Fibroblast of skin of left biceps (primary cell): Measurements from ENCODE around the gene IFI27L2.

Experiments used
- DNase-seq, 2 experiments: peaks; one replicate each; pipeline ENCODE4 v3.0.0-alpha.2; 2013; ENCODE audit warnings: low read depth in 2 of 2

Gene IFI27L2

DNA sequence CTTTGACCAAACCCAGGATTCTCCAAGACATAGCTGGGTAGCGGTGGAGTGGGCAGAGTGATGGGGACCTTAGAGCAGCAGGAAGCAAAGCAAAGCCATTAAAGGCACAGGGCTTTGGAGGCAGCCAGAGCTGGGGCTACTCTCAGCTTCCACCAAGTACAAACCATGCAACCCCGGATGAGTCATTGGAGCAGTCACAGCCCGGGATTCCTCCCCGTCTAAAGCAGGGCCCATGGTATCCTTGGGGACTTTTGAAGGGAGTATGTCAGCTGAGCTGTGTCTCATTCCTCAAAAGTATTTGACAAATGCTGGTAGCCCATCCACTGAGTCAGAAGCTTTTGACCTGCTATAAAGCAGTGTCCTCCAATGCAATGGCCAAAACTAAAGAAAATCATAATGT lies 28.6 kb downstream of the IFI27L2 start:
- DNase-seq: peak; percentile 33 to 36

DNA sequence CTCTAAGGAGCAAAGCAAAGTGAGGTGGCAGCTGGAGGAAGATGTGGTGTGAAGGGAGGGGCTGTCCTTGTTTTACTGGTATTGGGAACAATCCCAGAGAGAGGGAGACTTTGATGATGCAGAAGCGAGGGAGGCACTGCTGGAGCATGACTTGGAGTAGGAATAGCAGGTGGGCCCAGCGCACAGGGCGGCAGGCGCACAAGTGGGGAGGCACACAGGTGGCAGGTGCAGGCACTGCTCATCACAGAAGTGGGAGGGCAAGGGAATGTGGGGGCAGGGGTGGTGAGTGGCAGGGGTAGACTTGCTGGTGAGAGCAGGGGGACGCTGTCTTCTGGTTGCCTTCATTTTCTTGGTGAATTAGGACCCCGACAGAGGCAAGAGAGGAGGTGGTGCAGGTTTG lies 30.4 kb downstream of the IFI27L2 start:
- no peak for DNase-seq

DNA sequence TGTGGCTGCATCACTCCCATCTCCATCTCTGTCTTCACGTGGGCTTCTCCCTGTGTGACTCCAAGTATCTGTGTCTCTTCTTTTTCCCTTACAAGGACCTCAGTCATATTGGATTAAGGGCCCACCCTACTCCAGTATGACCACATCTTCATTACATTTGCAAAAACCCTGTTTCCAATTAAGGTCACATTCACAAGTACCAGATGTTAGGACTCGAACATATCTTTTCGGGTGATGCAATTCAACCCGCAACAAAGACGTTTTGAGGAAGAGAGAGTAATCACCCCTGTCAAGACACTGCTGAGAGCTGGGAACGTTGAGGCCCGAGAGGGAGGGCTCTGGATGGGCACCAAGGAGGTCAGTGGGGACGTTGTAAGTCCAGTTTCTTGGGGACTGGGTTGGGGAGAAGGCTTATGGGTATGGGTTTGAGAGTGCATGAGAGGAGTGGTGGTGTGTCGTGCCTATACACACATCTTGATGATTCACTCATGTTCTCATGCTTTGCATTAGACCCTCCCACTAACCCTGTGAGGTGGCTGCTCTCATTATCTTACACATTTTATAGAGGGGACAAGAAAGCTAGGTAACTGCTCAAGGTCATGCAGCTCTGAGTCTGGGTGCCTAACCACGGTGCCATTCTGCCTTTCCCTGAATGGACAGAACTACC lies 30.9 kb downstream of the IFI27L2 start:
- DNase-seq: peak; percentile 85 to 86

GRCh38 chr14:94097091-94097490 lies 32.3 kb downstream of the IFI27L2 start:
- DNase-seq: no peak

DNA sequence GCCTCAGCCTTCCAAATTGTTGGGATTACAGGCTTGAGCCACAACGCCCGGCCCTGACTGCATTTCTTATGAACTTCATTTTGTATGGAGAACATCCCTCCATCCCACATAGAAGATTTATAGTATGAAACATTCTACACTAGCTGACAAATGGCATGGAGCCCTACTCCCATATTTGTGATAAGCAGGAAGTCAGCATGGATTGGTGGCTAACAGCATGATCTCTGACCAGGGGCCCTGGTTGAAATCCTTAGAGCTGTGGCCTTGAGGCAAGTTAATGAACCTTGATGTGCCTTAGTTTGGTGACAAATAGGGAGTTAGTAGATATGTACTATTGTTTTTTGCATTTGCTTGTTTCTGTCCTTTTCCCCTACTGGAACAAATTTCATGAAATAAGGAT lies 36.0 kb downstream of the IFI27L2 start:
- no peak for DNase-seq

DNA sequence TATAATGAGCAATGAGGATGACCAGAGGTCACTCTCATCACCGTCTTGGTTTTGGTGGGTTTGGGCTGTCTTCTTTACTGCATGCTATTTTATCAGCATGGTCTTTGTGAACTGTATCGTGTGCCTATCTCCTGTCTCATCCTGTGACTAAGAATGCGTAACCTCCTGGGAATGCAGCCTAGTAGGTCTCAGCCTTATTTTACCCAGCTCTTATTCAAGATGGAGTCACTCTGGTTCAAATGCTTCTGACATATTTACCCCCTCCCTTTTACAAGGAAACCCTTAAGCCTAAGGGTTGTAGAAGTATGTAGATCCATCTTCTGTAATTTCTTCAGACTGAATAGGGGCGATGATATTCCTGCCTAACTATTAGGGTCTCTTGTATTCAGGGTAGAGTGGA lies 39.9 kb downstream of the IFI27L2 start:
- no peak for DNase-seq

- no peak for DNase-seq
Observed at GRCh38 chr14:94088516-94088915, 40.9 kb downstream of the IFI27L2 start.

- no peak for DNase-seq
Observed at GRCh38 chr14:94087891-94088290, 41.5 kb downstream of the IFI27L2 start.

DNA sequence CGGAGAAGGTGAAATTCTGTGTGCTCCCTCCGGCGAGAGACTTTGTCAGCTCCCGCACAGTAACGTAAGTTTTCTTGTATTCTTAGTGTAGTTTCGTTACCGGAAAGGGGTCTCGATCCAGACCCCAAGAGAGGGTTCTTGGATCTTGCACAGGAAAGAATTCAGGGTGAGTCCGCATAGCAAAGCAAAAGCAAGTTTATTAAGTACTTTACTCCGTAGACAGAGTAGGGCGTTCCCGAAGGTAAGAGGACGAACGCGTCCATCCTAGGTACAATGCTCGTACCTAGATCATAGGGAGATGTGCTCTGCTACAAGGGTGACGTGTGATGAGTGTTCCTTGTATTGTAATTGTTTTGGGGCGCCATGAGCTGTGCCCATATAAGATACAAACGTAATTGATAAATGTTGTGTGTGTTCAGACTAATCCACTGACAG lies 48.0 kb downstream of the IFI27L2 start:
- DNase-seq: no peak

DNA sequence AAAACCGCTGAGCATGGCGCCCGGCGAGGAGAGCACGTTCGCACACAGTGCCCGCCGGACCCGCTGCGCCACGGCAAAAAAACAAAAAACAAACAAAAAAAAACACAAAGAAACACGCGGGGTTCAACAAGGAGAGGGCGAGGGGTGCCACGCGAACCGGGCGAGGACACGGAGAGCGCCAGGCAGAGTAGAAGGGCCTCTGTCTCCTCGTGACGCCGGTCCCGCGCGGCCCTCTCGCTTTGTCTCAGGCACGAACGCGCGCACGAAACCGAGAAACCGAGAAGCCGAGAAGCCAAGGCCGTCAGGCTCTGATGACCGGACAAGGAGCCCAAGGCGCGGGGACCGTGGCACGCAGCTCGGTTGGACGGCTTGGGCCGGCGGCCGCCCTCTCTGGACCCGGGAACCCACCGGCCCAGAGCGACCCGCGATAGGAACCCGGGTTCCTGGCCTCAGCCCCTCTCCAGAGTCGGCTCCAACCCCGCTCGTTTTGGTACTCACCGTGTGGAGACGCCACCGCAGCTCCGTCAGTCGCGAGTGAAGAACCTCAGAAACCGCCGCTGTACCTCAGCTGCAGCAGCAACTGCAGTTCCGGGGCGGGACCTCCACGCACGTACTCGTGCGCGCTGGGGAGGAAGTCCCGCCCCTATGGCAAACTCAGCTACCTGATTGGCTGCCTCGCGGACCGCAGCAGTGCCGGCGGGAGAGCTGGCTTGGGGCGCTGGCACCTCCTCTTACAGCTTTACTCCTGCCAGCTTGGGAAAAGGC lies 48.6 kb downstream of the IFI27L2 start, which contains the start of the genes DDX24 and IFI27L1:
Gene DDX24 (minus strand): TSS at position 582 of the 765 bp plus-strand sequence. CDS start 1,460 bp downstream, outside the sequence.
Gene IFI27L1 (plus strand): TSS at position 690 of the 765 bp plus-strand sequence. CDS start 15,628 bp downstream, outside the sequence.
- peak; percentile 76 to 80 for DNase-seq

DNA sequence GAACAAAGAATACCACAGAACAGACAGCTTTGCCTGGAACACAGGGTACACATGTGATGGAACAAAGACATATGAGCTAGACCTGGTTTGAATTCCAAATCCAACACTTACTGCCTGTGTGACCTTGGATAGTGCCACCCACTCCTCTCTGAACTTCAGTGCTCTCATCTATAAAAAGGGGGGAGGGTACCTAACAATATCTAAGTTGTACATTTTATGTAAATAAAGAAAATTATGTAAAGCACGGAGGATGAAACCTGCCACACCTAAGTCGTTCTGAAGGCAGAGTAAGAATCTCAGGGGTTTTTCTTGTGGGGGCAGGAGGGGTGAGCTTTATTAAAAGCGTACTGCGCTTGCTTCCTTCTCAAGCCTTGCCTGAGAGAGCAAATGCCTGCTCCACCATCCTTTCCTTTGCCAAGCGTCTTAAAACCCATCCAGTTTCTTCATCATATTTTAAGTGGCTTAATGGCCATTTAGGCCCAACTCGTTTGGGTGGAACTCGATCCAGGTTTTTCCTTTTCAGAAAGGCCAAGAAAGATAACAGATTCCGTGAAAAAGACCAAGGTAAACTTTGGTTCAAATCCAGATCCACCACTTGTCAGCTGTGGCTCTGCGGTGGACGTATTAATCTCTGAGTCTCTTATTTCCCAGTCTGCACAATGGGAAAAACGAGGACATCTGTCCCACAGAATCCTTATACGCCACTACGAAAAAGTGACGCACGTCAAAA lies 49.3 kb downstream of the IFI27L2 start:
- DNase-seq: no peak

GRCh38 chr14:94077823-94078222 lies 51.6 kb downstream of the IFI27L2 start:
- DNase-seq: no peak
